Inflammatory macrophage treated with lipopolysaccharide for 4 hours (primary cell): ENCODE measurements around the gene FAM222A.
"Not testable (repeated sequence)": the region's sequence is repeated elsewhere in the genome, so short reads cannot be mapped to it uniquely, and the experiment has no call there.

Source experiments
- DNase-seq: peaks from one replicate; pipeline ENCODE4 v3.0.0-alpha.2; 2020

Gene FAM222A

DNA sequence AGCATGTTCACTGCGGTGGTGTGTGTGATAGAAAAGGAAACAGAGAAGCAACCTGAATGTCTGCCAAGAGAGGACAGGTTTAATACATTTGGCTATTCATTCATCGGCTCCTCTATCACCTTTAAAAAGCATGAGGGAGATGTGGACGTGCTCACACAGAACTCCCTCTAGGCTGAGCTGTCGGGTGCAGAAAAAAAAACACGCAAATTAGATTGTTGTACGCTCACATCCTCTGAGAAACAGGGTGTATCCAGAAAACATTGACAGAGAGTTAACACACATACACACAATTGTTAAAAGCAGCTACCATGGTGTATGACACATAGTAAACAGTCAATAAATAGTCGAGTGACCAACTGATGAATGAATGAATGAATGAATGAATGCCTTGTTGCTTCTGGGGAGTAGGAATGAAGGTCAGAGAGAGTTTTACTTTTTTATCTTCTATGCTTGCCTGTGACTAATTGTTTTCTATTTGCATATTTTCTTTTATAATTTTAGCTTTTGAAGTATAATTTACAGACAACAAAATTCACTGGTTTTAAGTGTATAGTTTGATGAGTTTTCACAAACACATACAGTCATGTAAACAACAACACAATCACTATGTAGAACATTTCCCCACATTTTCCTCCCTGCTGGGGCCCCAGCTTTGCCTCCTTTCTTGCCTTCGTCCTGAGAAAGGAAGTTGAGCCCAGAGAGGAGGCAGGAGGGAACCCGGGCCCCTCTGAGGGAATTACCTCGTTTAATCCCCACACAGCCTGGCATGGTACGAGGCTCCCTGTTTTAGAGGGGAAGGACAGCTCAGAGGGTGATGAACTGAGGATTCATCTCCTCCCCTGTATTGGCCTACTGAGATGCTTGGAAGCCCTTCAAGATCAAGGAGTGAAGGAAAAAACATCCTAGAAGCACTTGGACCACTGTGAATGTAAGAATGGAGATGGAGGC lies 19.7 kb upstream of the FAM222A start:
- no peak for DNase-seq

GRCh38 chr12:109694629-109695028 lies 19.0 kb upstream of the FAM222A start:
- DNase-seq: not testable (repeated sequence)

DNA sequence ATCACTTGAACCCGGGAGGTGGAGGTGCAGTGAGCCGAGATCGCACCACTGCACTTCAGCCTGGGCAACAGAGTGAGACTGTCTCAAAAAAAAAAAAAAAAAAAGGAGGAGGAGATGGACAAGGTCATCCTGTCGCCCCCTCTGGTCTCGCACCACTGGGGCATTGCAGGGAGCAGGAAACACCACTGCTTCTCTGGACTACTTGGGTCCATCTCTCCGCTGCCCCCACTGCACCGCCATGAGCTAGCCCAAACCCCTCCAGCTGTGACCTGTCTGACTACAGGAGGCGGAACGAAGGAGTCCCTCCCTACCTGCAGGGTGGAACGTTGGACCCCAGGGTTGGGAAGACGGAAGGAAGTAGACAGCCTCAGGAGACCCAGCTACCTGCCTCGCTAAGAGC lies 18.2 kb upstream of the FAM222A start:
- DNase-seq: no peak

DNA sequence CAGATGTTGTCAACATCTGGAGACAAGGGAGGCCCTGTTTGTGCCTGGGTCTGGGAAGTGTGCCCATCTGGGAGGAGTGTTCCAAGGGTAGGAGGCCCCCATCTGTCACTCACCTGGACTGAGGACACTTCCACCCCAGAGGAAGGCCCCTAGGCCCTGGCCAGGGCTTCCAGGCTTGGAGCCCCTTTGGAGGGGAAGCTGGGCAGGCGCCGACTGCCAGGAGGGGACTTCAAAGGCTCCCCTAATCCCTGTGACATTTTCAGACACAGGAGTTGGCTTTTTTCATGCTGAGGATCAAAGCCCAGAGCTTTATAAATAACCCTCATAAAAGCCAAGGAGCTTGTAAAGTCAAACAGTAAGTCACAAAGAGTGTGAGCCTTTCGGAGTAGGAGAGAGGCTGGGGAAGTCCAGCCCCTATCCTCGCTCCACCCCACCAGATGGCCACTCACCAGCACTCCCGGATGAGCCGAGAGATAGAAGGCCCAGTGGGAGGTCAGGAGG lies 17.6 kb upstream of the FAM222A start:
- no peak for DNase-seq

DNA sequence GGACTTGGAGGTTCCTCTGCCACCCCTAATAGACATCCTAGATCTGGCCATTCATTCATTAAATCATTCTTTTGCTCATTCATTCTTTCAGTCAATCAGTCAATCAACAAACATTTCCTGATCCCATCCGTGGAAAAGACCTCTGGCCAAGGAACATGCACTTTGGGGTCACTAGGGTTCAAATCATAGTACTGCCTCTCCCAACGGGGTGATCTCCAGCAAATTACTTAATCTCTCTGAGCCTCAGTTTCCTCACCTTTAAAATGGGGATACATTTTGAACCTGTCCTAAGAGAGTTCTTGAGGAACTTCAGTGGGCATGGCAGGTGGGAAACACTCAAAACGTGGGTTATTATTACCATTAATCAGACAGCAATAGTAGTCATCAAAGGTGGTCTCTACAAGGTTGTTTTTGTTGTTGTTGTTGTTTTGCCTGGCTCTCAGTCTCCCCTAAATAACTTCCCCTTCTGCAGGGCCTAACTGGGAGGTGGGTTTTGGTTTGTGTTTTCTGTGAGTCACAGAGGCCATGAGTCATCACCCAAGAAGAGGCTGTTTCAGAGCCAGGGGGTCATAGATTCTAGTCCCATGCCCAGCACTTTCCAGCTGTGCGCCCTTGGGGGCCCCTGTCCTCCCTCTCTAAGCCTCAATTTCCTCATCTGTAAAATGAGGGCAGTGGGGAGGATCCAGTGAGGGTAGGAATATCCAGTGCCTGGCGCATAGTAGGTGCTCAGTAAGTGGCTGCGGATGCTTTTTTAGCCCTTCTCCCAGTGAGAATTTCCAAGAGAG lies 16.9 kb upstream of the FAM222A start:
- no peak for DNase-seq

GRCh38 chr12:109697270-109697553 lies 16.4 kb upstream of the FAM222A start:
- DNase-seq: no peak

- DNase-seq: no peak
These were observed 15.7 kb upstream of the FAM222A start for GRCh38 chr12:109697877-109698468.

GRCh38 chr12:109698820-109699219 lies 14.8 kb upstream of the FAM222A start:
- no peak for DNase-seq

GRCh38 chr12:109701064-109701463 lies 12.6 kb upstream of the FAM222A start:
- DNase-seq: no peak

DNA sequence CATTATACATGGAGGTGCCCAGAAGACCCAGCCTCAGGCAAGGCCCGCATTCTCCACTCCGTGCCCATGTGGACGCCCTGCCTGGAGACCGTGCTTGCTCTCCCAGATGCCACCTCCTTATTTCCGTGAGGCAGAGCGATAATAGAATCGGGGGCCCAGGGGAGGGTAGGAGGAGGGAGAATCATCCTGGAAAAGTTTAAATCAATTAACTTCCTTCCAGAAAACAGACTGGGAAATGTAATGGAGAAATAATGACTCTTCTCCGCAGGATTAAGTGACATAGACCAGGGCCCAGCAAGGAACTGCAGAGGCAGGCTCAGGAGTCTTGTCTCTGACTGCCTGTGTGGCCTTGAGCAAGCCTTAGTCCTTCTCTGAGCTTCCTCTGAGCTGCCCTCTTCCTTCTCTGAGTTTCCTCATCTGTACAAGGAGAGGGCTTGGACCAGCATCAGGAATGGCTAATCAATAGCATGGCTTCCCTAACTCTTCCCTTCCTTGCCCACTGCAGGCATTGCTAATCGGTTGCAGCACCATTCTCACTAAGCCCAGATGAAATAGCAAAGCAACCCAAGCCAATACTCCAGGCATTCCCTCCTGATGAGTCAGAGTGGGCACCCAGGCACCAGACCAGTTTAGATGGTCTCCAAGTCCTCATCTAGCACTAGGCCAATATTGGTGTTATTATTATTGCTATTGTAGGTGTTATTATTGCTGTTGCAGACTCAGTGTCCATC lies 11.3 kb upstream of the FAM222A start:
- DNase-seq: no peak

- DNase-seq: no peak
These were observed 9.9 kb upstream of the FAM222A start for GRCh38 chr12:109703684-109704083.

- no peak for DNase-seq
These were observed 9.1 kb upstream of the FAM222A start for GRCh38 chr12:109704371-109705098.

GRCh38 chr12:109705291-109705690 lies 8.3 kb upstream of the FAM222A start:
- no peak for DNase-seq

- no peak for DNase-seq
These were observed 7.3 kb upstream of the FAM222A start for GRCh38 chr12:109706398-109706746.

- DNase-seq: no peak
These were observed 6.7 kb upstream of the FAM222A start for GRCh38 chr12:109706747-109707469.

DNA sequence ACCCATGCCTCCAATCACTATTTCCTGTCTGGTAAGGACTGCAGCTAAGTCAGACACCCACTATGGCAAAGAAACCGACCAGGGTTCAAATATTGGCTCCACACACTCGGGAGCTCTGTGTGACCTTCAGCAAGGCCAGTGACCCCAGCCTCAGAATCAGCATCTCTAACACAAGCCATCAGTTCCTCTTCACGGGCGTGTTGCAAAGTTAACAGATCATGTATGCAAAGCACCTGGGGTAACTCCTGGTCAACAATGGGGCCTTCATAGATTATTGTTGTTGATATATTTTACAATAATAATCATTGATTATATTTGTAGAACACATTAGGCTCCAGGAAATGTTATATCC lies 6.2 kb upstream of the FAM222A start:
- DNase-seq: no peak

DNA sequence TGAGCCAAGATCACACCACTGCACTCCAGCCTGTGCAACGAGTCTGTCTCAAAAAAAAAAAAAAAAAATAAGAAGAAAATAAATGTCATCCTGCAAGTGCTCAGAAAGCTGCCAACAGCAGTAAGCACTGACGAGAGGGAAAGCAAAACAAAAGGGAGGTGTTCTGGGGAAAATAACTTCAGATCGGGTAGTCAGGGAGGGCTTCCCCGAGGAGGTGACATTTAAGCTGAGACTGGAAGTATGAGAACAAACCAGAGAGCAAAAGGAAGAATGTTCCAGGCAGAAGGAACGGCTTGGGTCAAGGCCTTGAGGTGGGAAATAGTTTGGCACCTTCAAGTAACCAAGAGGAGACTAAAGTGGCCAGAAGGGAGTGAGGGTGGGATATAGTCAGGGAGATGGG lies 4.7 kb upstream of the FAM222A start:
- no peak for DNase-seq

DNA sequence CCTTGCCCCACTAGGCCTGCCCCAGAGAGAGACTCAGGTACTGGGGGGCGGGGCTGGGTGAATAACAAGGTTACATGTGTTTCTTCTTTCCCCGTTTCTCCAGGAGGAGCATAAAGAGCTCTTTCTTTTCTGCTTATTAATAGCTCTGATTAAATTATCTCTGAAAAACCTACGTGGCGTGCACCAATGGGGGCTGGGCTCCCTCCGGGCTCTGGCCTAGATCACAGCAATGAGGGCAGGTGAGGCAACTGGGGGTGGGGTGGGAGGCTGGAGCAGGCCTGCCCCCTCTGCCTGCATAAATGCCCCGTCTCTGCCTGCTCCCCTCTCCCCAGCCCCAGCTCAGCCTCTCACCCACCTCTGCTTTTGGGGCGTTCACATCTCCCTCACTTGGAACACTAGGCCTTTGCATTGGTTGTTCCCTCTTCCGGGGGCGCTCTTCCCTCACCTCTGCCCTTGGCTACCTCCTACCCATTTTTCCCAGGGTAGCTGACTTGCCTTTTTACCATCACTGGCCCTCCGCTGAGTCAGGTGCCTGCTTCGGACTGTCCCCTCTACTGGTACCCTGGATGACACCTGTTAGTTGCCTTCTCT lies 4.1 kb upstream of the FAM222A start:
- no peak for DNase-seq

- DNase-seq: no peak
These were observed 3.3 kb upstream of the FAM222A start for GRCh38 chr12:109710205-109710746.

GRCh38 chr12:109710747-109711595 lies 2.7 kb upstream of the FAM222A start:
- DNase-seq: no peak
